Measurements from ENCODE around the gene SLCO2A1.

- TF ChIP-seq CTCF (IDR thresholded peaks at IDR 0.05) (no peak), ZFX (IDR thresholded peaks at IDR 0.05; ENCODE audit: borderline replicate concordance) (no peak)
Observed at GRCh38 chr3:133915685-133916658, 113.8 kb downstream of the SLCO2A1 start.

Measured in 22Rv1 (cell line).